Measurements from ENCODE around the gene TMED1. TPM values are rescaled to one million over a fixed set of nuclear protein-coding genes. Genes with fewer than 3 reads are reported as not detected.

Gene TMED1
- total RNA-seq, 2 donors from 2014 or later, result 15.2 to 24.1 TPM

GRCh38 chr19:10818301-10819123 is 17.5 kb downstream of the TMED1 start:
- ATAC-seq, result no peak
- H3K4me3 Mint-ChIP-seq, result no peak overlapping the region
- H3K4me1 Mint-ChIP-seq (ENCODE audit: low read depth in 2 of 2), result peaks cover 34% of the 10 kb centered on the region in 2 donors
- no peak for DNase-seq (ENCODE audit: low spot score)
- H3K9me3 Mint-ChIP-seq, result peaks cover 4% of the 10 kb centered on the region
- peaks cover 16% of the 10 kb centered on the region for H3K36me3 Mint-ChIP-seq
- H3K27ac Mint-ChIP-seq, result peak overlapping the region in 1 of 2 donors; percentile 42
- no peaks in the 10 kb centered on the region for H3K27me3 Mint-ChIP-seq

DNA sequence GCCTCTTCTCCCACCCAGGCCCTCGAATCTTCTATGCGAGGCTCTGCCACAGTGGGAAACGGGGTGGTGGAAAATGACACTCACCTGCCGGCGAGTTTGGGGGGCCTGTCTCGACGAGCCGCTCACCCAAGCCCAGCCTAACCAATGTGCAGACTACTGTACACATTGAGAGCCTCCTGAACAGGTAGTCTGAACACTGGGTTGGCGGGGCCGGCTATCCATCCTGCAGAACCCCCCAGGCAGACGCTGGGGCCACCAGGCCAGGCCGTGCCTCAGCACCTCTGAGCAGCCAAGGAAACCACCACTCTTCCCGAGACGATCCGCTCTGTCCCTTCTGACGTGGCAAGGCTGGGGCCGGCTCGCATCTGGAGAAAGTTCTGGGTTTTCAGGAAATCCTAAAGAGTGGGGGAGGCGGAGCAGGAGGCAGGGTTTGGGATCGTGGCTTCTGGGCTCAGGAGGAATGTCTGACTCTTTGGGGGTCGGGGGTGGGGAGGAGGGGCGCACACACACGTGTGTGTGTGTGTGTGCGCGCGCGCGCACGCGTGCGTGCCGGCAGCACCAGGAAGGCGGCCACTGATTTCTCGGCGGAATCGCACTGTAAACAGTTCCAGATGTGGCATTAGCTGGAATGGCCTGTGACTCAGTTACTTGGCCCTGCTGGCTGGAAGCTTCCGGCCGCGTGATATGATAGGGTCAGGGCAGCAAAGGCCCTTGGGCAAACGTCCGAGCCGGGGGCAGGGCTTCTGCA is 18.5 kb downstream of the TMED1 start:
- no peak for ATAC-seq
- DNase-seq (ENCODE audit: low spot score), result no peak
- Mint-ChIP-seq H3K4me3 (no peak overlapping the region), H3K27me3 (no peaks in the 10 kb centered on the region), H3K4me1 (ENCODE audit: low read depth in 2 of 2) (peaks cover 44 to 45% of the 10 kb centered on the region in 2 donors), H3K27ac (peak overlapping the region in 1 of 2 donors; percentile 42), H3K9me3 (peaks cover 4% of the 10 kb centered on the region), H3K36me3 (peaks cover 22% of the 10 kb centered on the region)

GRCh38 chr19:10816691-10817090 is 19.3 kb downstream of the TMED1 start:
- no peak for ATAC-seq
- Mint-ChIP-seq H3K27me3 (no peaks in the 10 kb centered on the region), H3K4me3 (no peak overlapping the region), H3K9me3 (peaks cover 4% of the 10 kb centered on the region), H3K36me3 (peaks cover 22% of the 10 kb centered on the region), H3K4me1 (ENCODE audit: low read depth in 2 of 2) (peaks cover 45% of the 10 kb centered on the region in 2 donors), H3K27ac (peak overlapping the region; percentile 59 to 81)
- no peak for DNase-seq (ENCODE audit: low spot score)

GRCh38 chr19:10815969-10816644 is 19.9 kb downstream of the TMED1 start:
- Mint-ChIP-seq H3K27ac (peak overlapping the region; percentile 81 to 99), H3K4me1 (ENCODE audit: low read depth in 2 of 2) (peaks cover 44% of the 10 kb centered on the region in 2 donors), H3K9me3 (peaks cover 4% of the 10 kb centered on the region), H3K36me3 (peaks cover 22% of the 10 kb centered on the region), H3K27me3 (no peaks in the 10 kb centered on the region), H3K4me3 (no peak overlapping the region)
- ATAC-seq (no peak), DNase-seq (ENCODE audit: low spot score) (no peak)

GRCh38 chr19:10815007-10815536 is 20.9 kb downstream of the TMED1 start:
- H3K27me3 Mint-ChIP-seq, result no peaks in the 10 kb centered on the region
- DNase-seq (ENCODE audit: low spot score) (no peak), ATAC-seq (peak; percentile 53 to 59)
- H3K4me1 Mint-ChIP-seq (ENCODE audit: low read depth in 2 of 2), result peaks cover 39 to 42% of the 10 kb centered on the region in 2 donors
- peaks cover 4% of the 10 kb centered on the region for H3K9me3 Mint-ChIP-seq
- peaks cover 17% of the 10 kb centered on the region for H3K36me3 Mint-ChIP-seq
- H3K4me3 Mint-ChIP-seq, result peak overlapping the region; percentile 67
- H3K27ac Mint-ChIP-seq, result peak overlapping the region; percentile 99

DNA sequence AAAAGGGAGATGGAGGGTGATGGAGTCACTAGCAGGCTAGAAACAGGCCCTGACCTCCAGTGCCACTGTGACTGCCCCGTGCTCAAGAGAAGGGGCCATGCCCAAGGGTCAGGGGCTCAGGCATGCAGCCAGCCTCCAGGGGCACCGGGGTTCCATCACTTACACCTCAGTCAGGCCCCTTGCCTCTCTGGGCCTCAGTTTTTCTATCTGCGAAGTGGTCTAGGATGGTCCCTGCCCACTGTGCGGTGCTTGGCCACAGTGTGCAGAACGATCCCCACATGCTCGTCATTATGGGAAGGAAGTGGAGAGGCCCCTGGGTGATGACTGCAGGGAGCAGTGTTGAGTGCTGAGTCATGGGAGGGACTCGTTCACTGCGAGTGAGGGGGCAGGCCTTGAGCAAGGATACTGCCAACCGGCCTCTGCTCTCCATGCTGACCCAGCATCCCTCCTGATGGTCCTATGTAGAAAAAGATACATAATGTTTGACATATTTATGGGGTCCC is 23.1 kb downstream of the TMED1 start:
- DNase-seq (ENCODE audit: low spot score) (peak; percentile 90), ATAC-seq (peak; percentile 90 to 92)
- H3K27me3 Mint-ChIP-seq, result no peaks in the 10 kb centered on the region
- peaks cover 4% of the 10 kb centered on the region for H3K9me3 Mint-ChIP-seq
- peak overlapping the region; percentile 67 for H3K4me3 Mint-ChIP-seq
- peak overlapping the region; percentile 99 for H3K27ac Mint-ChIP-seq
- H3K4me1 Mint-ChIP-seq (ENCODE audit: low read depth in 2 of 2), result peaks cover 50 to 51% of the 10 kb centered on the region in 2 donors
- peaks cover 28% of the 10 kb centered on the region for H3K36me3 Mint-ChIP-seq

DNA sequence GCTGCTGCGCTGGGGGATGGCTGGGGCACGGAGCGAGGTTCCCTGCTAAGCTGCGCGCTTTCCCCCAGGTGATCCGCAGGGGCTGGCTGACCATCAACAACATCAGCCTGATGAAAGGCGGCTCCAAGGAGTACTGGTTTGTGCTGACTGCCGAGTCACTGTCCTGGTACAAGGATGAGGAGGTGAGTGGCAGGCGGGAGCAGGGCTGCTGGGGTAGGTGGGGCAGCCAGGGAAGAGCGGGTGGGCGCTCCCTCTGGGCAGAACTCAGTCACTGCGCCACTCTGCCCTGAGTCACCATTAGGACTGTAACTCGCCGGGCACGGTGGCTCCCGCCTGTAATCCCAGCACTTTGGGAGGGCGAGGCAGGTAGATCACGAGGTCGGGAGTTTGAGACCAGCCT is 23.8 kb downstream of the TMED1 start:
- peak overlapping the region; percentile 99 for H3K27ac Mint-ChIP-seq
- H3K4me1 Mint-ChIP-seq (ENCODE audit: low read depth in 2 of 2), result peaks cover 50 to 54% of the 10 kb centered on the region in 2 donors

DNA sequence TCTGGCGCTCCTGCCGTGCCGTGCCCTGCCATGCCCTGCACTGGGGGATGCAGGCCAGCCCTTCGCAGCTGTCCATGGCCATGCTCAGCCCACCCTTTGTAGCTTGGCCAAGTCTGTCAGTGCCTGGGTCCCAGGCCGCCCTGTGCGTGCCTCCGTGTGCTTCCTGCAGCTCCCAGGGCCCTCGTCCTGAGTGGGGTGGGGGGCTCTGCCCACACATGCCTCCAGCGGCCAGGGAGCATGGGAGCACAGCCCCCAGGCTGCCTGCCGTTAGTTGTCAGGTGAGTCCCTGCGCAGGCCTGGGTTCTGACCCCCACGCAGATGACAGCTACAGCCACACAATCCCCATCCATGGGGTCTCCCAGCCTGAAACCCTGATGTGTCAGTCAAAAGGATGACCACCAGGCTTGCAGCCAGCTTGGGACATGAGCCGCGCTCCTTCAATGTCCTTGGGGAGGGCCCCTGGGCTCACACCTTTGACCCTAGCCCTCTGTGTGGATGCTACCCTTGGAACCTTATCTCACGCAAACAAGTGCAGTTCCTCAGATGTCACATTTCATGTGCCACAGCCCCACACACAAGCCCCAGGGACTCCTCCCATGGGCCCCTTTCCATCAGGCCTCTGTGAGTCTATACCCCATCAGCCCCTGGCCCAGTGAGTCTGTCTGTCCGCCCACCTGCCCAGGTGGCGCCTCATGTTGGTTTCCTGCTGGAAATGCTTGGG is 24.5 kb downstream of the TMED1 start:
- peak overlapping the region; percentile 99 for H3K27ac Mint-ChIP-seq
- no peak for ATAC-seq
- peaks cover 4% of the 10 kb centered on the region for H3K9me3 Mint-ChIP-seq
- H3K36me3 Mint-ChIP-seq, result peaks cover 28% of the 10 kb centered on the region
- H3K4me1 Mint-ChIP-seq (ENCODE audit: low read depth in 2 of 2), result peaks cover 50 to 54% of the 10 kb centered on the region in 2 donors
- H3K27me3 Mint-ChIP-seq, result no peaks in the 10 kb centered on the region
- DNase-seq (ENCODE audit: low spot score), result no peak
- no peak overlapping the region for H3K4me3 Mint-ChIP-seq

More for the DNA sequence above, 23.8 kb downstream of the TMED1 start:
- Mint-ChIP-seq H3K27me3 (no peaks in the 10 kb centered on the region), H3K4me3 (no peak overlapping the region), H3K36me3 (peaks cover 28% of the 10 kb centered on the region), H3K9me3 (peaks cover 4% of the 10 kb centered on the region)
- DNase-seq (ENCODE audit: low spot score) (no peak), ATAC-seq (no peak)

DNA sequence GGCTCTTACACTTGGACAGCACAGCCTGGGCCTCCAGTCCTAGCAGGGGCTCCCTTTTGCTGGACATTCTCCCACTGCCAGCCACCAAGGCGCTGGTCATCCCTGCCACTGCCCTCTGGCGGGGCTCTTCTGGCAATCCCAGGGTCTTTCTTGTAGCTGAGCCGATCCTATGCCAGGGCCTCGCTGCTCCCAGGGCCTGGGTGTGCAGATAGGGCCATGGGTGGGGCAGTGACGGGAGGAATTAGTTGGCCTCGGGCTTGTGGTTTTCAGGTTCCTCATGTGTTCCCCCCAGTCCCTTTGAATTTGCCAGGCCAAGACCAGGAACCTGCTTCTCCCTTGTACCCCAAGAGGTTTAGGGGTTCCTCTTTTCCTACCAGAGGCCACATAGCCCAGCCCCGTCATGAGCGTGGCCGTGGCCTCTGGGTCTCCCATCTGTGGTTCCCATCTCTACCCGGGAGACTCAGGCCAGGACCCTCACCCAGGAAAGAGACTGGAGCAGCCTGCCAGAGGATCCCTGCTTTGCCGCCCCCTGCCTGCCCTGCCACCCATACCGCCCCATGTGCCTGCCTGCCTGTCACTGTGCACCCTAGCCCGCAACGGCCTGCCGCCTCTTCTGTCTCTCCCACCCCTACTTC is 26.2 kb downstream of the TMED1 start:
- DNase-seq (ENCODE audit: low spot score) (no peak), ATAC-seq (no peak)
- Mint-ChIP-seq H3K4me3 (peak overlapping the region; percentile 77), H3K27ac (peak overlapping the region; percentile 65 to 84), H3K4me1 (ENCODE audit: low read depth in 2 of 2) (peaks cover 51% of the 10 kb centered on the region in 2 donors), H3K9me3 (peaks cover 4% of the 10 kb centered on the region), H3K27me3 (no peaks in the 10 kb centered on the region), H3K36me3 (peaks cover 30% of the 10 kb centered on the region)

DNA sequence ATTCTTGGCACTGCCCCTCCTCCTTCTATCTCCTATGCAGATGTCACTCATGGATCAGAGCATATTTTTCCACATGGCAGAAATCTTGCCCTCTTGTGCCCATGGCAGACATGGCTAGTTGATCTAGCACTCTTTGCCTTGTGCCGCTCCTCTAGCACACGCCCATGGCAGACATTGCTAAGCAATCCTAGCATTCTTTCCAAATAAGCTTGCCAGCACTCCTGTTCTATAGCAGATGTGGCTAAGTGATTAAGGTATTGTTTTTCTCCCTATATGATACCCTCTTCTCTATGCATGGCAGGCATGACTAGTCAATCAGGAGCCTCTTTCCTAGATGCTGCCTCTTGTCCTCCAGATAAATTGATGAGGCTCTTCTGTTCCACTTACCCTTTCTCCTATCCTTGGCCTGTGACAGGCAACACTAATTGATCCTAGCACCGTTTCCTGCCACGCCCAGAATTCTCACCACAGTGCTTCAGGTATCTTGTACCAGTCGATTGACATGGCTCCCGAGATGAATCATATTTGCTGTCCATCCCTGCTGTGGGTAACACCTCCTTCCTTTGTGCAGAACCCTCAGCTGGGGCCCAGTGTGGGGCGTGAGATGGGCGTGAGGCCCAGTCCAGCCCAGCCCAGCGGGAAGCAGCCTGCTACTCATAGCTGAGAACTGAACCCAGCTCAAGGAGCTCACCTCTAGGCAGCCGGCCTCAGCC is 26.9 kb downstream of the TMED1 start:
- H3K9me3 Mint-ChIP-seq, result no peaks in the 10 kb centered on the region
- no peaks in the 10 kb centered on the region for H3K27me3 Mint-ChIP-seq
- DNase-seq (ENCODE audit: low spot score) (peak; percentile 80), ATAC-seq (peak; percentile 74 to 80)
- H3K4me3 Mint-ChIP-seq, result peak overlapping the region; percentile 77
- peaks cover 27% of the 10 kb centered on the region for H3K36me3 Mint-ChIP-seq
- peaks cover 47 to 48% of the 10 kb centered on the region in 2 donors for H3K4me1 Mint-ChIP-seq (ENCODE audit: low read depth in 2 of 2)
- H3K27ac Mint-ChIP-seq, result peak overlapping the region; percentile 65 to 84

- peak overlapping the region in 1 of 2 donors; percentile 55 for H3K27ac Mint-ChIP-seq
- H3K4me1 Mint-ChIP-seq (ENCODE audit: low read depth in 2 of 2), result peaks cover 39 to 46% of the 10 kb centered on the region in 2 donors
- H3K27me3 Mint-ChIP-seq, result no peaks in the 10 kb centered on the region
- peaks cover 21% of the 10 kb centered on the region for H3K36me3 Mint-ChIP-seq
- no peak overlapping the region for H3K4me3 Mint-ChIP-seq
- H3K9me3 Mint-ChIP-seq, result no peaks in the 10 kb centered on the region
- DNase-seq (ENCODE audit: low spot score), result no peak
- ATAC-seq, result no peak
Measured at GRCh38 chr19:10805758-10806247, 30.2 kb downstream of the TMED1 start.
